Activated naive CD8-positive, alpha-beta T cell treated with anti-CD3 and anti-CD28 coated beads, Interleukin-2, amount 50 U/mL, for 24 hours (primary cell): ENCODE measurements around the gene PNMA8B.
A peak's percentile ranks its signal among the peaks of the same experiment; 100 is the strongest.
"Not testable (repeated sequence)": the region's sequence is repeated elsewhere in the genome, so short reads cannot be mapped to it uniquely, and the experiment has no call there.

Experiments
- ATAC-seq: fragments of 150-1000 bp; cut with Tn5 transposase; one replicate; pipeline ENCODE4 v1.10.0; 2021
- DNase-seq: peaks from one replicate; pipeline ENCODE4 v3.0.0; 2021
- H3K27ac Mint-ChIP-seq: one replicate; pipeline ENCODE4 v1.8.0; 2021; ENCODE audit warnings: mild to moderate bottlenecking, mixed read lengths
- H3K27me3 Mint-ChIP-seq: one replicate; pipeline ENCODE4 v1.8.0; 2021; ENCODE audit warnings: mixed read lengths
- H3K36me3 Mint-ChIP-seq: one replicate; pipeline ENCODE4 v1.8.0; 2021; ENCODE audit warnings: low read depth, mixed read lengths
- H3K4me1 Mint-ChIP-seq: one replicate; pipeline ENCODE4 v1.8.0; 2021; ENCODE audit warnings: mixed read lengths
- H3K4me3 Mint-ChIP-seq: one replicate; pipeline ENCODE4 v1.8.0; 2021; ENCODE audit warnings: mild to moderate bottlenecking, moderate library complexity, mixed read lengths
- H3K9me3 Mint-ChIP-seq: one replicate; pipeline ENCODE4 v1.8.0; 2021; ENCODE audit warnings: mixed read lengths

Gene PNMA8B

DNA sequence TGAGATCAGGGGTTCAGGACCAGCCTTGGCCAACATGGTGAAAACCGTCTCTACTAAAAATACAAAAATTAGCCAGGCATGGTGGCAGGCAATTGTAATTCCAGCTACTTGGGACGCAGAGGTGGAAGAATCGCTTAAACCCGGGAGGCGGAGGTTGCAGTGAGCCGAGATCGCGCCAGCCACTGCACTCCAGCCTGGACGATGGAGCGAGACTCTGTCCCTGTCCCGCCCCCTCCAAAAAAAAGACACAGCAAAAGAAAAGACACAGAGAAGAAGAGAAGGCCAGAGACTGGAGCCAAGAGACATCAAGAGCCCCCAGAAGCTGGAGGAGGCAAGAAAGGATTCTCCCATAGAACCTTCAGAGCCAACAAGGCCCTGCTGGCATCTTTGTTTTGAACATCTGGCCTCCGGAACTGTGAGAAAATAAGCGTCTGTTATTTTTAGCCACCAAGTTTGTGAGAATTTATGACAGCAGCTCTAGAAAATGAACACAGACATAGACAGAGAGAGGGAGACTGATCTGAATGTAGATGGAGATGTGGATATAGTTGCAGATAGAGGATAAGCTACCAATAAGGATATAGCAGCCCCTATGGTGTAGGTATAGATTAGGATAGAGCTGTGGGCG lies 25.7 kb upstream of the PNMA8B start:
- Mint-ChIP-seq H3K9me3 (peaks cover 11% of the 10 kb centered on the region), H3K36me3 (peaks cover 8% of the 10 kb centered on the region), H3K4me1 (peaks cover 39% of the 10 kb centered on the region), H3K27ac (no peak overlapping the region), H3K27me3 (no peaks in the 10 kb centered on the region), H3K4me3 (no peak overlapping the region)
- ATAC-seq, result no peak
- DNase-seq, result no peak

DNA sequence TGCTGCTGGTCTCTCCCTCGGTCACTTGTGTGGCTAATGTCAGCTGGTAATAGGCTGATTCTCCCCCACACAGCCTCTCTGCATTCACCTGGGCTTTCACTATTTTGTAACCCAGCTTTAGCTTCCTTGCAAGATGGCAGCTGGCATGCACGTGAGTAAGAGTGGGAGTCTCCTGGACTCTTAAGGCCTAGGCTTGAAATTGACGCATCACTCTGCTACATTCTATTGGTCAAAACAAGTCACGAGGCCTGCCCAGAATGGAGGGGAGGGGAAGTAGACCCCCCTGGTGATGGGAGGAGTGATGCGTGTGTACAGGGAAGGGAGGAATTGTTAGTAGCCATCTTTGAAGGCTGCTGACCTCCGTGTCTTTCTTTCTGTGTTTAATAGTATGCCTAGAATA lies 24.9 kb upstream of the PNMA8B start:
- H3K4me1 Mint-ChIP-seq, result peaks cover 37% of the 10 kb centered on the region
- H3K9me3 Mint-ChIP-seq, result peaks cover 5% of the 10 kb centered on the region
- no peaks in the 10 kb centered on the region for H3K27me3 Mint-ChIP-seq
- ATAC-seq, result no peak
- H3K4me3 Mint-ChIP-seq, result no peak overlapping the region
- H3K27ac Mint-ChIP-seq, result no peak overlapping the region
- H3K36me3 Mint-ChIP-seq, result peaks cover 8% of the 10 kb centered on the region
- DNase-seq, result no peak

DNA sequence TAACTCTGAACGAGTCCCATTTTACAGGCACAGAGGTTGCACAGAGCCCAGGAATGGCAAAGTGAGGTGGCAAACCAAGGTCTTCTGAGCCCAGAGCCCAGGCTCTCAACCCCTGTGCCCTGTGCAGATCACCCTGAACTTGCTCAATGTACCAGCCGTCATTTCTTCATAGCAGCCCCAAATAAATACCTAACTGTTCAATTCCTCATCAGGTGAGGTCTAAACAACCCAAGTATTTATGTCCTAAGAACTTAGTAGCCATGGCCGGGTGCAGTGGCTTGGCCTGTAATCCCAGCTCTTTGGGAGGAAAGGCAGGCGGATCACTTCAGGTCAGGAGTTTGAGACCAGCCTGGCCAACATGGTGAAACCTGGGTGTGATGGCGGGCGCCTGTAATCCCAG lies 21.8 kb upstream of the PNMA8B start:
- Mint-ChIP-seq H3K4me3 (no peak overlapping the region), H3K36me3 (no peaks in the 10 kb centered on the region), H3K27ac (no peak overlapping the region), H3K27me3 (peaks cover 11% of the 10 kb centered on the region), H3K4me1 (peaks cover 20% of the 10 kb centered on the region), H3K9me3 (no peaks in the 10 kb centered on the region)
- ATAC-seq (no peak), DNase-seq (no peak)

DNA sequence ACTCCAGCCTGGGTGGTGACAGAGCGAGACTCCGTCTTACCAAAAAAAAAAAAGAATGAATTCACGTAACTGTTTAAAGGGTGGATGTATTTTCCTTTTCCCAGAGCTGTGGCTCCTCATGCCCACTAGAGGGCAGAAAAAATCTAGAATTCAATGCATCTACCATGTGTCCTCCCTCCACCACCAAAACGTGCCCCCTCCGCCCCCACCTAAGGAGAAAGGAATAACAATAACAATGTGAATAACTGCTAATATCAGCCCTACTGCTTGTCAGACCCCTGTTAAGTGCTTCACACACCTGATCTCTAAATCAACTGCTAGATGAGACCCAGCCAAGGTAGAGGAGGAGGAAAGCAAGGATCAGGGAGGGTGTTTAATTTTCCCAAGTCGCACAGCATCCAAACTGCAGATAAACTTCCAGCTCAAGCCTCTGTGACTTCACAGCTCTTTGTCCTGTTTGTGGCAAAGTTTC lies 20.2 kb upstream of the PNMA8B start:
- no peak for DNase-seq
- no peak overlapping the region for H3K4me3 Mint-ChIP-seq

DNA sequence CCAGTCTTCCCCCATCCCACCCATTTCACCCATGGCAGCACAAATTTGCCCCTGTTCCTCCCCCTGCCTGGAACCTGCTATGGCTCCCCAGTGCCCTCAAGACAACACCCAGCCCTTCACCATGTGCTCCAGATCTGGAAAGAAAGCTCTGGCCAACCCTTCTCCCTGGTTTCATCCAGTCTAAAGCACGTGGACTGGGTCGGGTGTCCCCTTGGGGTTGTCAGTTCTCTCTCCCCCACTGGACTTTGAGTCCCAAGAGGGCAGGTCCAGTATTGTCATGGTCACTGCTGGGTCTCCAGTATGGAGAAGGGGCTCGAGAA lies 19.6 kb upstream of the PNMA8B start:
- DNase-seq (no peak), ATAC-seq (no peak)
- H3K9me3 Mint-ChIP-seq, result no peaks in the 10 kb centered on the region
- H3K27me3 Mint-ChIP-seq, result peaks cover 14% of the 10 kb centered on the region
- no peak overlapping the region for H3K4me3 Mint-ChIP-seq
- H3K4me1 Mint-ChIP-seq, result peaks cover 10% of the 10 kb centered on the region
- H3K27ac Mint-ChIP-seq, result no peak overlapping the region
- H3K36me3 Mint-ChIP-seq, result no peaks in the 10 kb centered on the region

More for the DNA sequence above, 20.2 kb upstream of the PNMA8B start:
- Mint-ChIP-seq H3K9me3 (no peaks in the 10 kb centered on the region), H3K4me1 (peaks cover 15% of the 10 kb centered on the region), H3K27me3 (peaks cover 14% of the 10 kb centered on the region), H3K36me3 (no peaks in the 10 kb centered on the region), H3K27ac (no peak overlapping the region)
- peak; percentile 66 for ATAC-seq

DNA sequence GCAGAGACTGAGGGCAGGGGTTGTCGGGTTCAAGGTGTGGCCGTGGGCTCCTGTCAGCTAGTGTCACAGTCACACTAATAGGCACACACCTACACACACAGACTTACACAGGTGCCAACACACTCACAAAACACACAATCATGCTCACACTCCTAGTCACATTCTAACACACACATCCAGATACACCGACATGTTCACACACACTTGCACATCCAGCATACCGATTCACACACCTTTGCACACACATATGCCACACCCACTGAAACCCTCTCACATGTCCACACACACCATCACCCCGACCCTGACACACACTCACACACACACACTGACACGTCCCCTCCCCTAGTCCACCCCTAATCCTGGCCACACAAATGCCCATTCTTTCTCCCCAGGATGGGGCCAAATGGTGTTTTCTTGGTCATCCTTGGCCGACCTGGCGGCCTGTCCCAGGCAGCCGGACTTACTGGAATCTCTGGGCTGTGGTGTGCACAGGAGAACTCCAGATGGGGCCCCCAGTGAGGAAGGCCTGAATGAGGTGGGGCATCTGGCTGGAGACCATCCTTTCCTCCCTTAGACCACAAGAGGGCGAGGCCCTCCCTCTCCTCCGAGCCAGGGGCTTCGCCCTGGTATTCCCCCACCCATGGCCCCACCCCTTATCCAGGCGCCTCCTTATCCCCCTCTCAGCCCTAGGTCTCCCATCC lies 19.1 kb upstream of the PNMA8B start:
- Mint-ChIP-seq H3K4me3 (no peak overlapping the region), H3K9me3 (no peaks in the 10 kb centered on the region), H3K27ac (no peak overlapping the region), H3K4me1 (peaks cover 6% of the 10 kb centered on the region), H3K27me3 (peaks cover 14% of the 10 kb centered on the region), H3K36me3 (no peaks in the 10 kb centered on the region)
- ATAC-seq, result no peak
- no peak for DNase-seq

DNA sequence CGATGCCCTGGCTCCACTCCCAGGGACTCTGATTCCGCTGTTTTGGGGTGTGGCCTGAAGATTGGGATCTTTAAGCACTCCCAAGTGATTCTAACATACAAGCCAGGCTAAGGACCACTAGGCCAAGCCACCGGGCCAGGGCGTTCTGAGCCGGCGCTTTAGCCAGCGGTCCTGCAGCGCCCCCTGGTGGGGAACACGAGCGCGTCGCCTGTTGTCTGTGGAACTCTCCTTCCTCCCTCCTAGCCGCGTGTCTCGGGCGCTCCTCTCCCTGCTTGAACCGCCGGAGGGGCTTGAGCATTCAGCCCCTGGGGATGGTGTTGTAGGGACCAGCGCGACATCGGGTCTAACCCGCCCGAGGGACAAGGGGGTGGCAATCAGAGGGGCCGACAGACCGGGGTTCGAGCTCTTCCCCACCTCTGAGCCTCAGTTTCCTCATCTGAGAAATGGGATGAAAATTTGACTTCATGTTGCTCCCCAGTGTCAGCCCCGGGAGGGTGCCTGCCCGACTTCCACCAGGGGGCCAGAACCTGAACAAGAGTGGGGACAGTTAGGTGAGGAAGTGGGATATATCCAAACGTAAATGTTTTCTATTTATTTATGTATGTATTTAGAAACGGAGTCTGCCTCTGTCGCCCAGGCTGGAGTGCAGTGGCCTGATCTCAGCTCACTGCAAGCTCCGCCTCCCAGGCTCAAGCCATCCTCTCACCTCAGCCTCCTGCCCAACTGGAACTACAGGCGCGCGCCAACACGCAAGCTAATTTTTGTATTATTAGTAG lies 18.0 kb upstream of the PNMA8B start:
- peak; percentile 91 for DNase-seq
- H3K9me3 Mint-ChIP-seq, result no peaks in the 10 kb centered on the region
- H3K36me3 Mint-ChIP-seq, result no peaks in the 10 kb centered on the region
- ATAC-seq, result peak; percentile 67
- no peak overlapping the region for H3K4me3 Mint-ChIP-seq
- peaks cover 15% of the 10 kb centered on the region for H3K27me3 Mint-ChIP-seq
- H3K4me1 Mint-ChIP-seq, result peaks cover 4% of the 10 kb centered on the region
- no peak overlapping the region for H3K27ac Mint-ChIP-seq

DNA sequence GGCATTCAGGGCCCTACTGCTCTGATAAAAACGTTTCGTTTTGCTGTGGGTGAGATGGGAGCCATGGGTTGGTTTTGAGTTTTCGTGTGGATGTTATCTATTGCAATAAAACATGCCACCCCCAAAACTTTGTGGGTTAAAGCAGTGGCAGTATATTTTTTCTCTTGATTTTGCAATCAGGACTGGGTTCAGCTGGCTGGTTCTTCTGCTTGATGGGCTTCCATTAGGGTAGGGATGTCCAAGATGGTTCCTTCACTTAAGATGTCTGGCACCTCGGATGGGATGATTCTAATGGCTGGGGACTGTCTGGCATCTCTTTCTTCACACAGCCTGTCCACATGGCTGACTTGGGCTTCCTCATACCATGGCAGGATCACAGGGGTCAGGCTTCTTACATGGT lies 15.6 kb upstream of the PNMA8B start:
- DNase-seq (no peak), ATAC-seq (no peak)
- Mint-ChIP-seq H3K4me1 (peaks cover 4% of the 10 kb centered on the region), H3K9me3 (no peaks in the 10 kb centered on the region), H3K4me3 (no peak overlapping the region), H3K36me3 (no peaks in the 10 kb centered on the region), H3K27me3 (peaks cover 18% of the 10 kb centered on the region), H3K27ac (no peak overlapping the region)

DNA sequence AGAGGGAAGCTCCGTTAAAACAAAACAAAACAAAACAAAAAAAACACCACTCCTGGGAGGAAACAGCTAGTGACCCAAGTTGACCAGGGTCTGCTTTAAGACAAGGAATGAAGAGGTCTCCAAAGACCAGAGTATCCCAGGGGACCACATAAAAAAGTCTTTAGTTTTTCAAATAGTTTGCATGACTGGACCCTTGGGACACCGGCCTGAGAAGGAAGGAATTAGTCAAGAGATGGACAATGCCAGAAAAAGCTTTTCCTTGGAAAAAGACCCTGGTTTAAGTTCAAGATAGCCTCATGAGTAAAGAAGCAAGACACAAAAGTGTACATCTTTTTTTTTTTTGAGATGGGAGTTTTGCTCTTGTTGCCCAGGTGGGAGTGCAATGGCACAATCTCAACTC lies 12.5 kb upstream of the PNMA8B start:
- Mint-ChIP-seq H3K4me1 (no peaks in the 10 kb centered on the region), H3K27me3 (peaks cover 18% of the 10 kb centered on the region), H3K36me3 (no peaks in the 10 kb centered on the region), H3K4me3 (no peak overlapping the region), H3K27ac (no peak overlapping the region), H3K9me3 (no peaks in the 10 kb centered on the region)
- ATAC-seq, result no peak
- no peak for DNase-seq

DNA sequence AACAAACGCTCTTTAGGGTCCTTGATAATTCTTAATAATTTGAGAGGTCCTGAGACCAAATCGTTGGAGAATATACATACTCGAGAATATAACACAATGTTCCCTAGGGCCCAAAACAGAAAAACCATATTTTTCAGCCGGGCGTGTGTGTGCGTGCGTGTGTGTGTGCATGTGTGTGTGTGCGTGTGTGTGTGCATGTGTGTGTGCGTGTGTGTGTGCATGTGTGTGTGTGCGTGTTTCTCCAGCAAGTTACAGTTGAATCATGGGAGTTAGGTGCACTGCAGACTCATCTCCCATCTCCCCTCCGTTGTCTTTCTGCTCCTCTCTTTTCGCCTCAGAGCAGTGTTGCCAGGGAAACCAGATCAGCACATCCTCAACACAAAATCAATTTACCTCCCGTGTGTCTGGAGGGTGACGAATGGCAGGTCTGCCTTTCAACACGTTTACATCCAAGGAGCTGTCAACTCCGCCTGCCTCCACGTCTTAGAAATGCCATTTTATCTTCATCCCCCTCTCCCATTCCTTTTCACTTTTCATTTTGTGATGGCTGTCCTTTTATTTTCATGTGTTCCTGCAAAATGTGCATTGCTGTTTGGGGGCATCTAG lies 8.3 kb upstream of the PNMA8B start:
- no peaks in the 10 kb centered on the region for H3K4me1 Mint-ChIP-seq
- H3K27ac Mint-ChIP-seq, result no peak overlapping the region
- ATAC-seq, result no peak
- H3K27me3 Mint-ChIP-seq, result peaks cover 32% of the 10 kb centered on the region
- H3K36me3 Mint-ChIP-seq, result no peaks in the 10 kb centered on the region
- no peak for DNase-seq
- no peak overlapping the region for H3K4me3 Mint-ChIP-seq
- no peaks in the 10 kb centered on the region for H3K9me3 Mint-ChIP-seq

DNA sequence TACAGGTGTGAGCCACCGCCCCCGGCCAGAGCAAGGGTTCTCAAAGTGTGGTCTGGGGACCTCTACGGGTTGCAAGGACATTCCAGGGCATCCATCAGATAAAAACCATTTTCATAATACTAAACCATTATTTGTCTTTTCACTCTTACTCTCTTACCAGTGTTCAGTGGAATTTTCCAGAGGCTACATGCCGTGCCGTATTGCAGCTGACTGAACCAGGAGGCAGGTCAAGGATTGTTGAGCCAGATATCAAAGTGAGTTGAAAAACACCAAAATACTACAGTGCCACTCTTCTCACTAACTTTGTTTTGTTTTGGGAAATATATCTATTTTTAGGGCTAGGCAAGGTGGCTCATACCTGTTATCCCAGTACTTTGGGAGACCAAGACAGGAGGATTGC lies 7.2 kb upstream of the PNMA8B start:
- Mint-ChIP-seq H3K4me3 (no peak overlapping the region), H3K27me3 (peaks cover 35% of the 10 kb centered on the region), H3K27ac (no peak overlapping the region), H3K4me1 (no peaks in the 10 kb centered on the region), H3K9me3 (no peaks in the 10 kb centered on the region), H3K36me3 (no peaks in the 10 kb centered on the region)
- no peak for DNase-seq
- ATAC-seq, result no peak

DNA sequence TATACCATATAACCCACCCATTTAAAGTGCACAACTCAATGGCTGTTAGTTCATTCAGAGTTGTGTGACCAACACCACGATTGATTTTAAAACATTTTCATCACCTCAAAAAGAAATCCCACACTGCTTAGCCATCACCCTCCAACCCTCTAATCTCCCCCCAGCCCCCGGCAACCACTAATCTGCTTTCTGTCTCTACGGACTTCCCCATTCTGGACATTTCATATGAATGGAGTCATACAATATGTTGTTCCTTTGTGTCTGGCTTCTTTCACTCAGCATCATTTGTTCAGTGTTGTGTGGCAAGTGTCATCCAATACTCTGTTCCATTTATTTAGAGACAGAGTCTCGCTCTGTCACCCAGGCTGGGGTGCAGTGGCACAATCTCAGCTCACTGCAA lies 4.0 kb upstream of the PNMA8B start:
- no peaks in the 10 kb centered on the region for H3K9me3 Mint-ChIP-seq

DNA sequence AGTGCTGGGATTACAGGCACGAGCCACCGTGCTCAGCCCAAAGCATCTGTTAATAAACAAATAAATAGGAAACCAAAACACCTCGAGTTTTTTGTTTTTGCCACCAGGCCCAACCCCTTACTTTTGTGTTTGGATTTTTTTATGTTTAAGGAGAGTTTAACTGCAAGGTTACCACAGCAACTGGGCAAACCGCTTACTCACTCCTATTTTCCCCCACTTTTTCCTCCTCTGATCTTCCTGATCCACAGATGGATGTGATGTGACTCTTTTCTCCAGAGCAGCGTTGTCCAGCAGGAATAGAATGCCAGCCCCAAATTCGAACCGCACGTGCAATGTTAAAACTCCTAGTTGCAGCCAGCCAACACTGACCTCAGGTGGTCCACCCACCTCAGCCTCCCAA lies 2.1 kb upstream of the PNMA8B start:
- no peaks in the 10 kb centered on the region for H3K36me3 Mint-ChIP-seq
- ATAC-seq (no peak), DNase-seq (no peak)
- no peak overlapping the region for H3K4me3 Mint-ChIP-seq
- H3K9me3 Mint-ChIP-seq, result no peaks in the 10 kb centered on the region
- H3K4me1 Mint-ChIP-seq, result peaks cover 11% of the 10 kb centered on the region
- H3K27me3 Mint-ChIP-seq, result peaks cover 48% of the 10 kb centered on the region
- H3K27ac Mint-ChIP-seq, result no peak overlapping the region

More for the DNA sequence above, 4.0 kb upstream of the PNMA8B start:
- Mint-ChIP-seq H3K4me1 (peaks cover 2% of the 10 kb centered on the region), H3K27ac (no peak overlapping the region), H3K27me3 (peaks cover 40% of the 10 kb centered on the region), H3K36me3 (no peaks in the 10 kb centered on the region), H3K4me3 (no peak overlapping the region)
- DNase-seq (no peak), ATAC-seq (no peak)

DNA sequence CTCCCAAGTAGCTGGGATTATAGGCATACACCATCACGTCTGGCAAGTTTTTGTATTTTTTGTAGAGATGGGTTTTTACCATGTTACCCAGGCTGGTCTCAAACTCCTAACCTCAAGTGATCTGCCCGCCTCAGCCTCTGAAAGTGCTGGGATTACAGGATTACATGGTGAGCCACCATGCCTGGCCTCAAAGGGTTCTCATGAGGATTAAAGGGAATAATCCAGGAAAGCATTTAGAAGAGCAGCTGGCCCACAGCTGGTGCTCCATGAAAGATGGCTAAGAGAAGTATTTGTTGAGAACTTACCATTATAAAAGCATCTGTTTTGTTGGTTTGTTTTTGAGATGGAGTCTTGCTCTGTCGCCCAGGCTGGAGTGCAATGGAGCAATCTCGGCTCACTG lies 1.2 kb upstream of the PNMA8B start:
- not testable (repeated sequence) for DNase-seq, H3K36me3 Mint-ChIP-seq, H3K27ac Mint-ChIP-seq, ATAC-seq, H3K9me3 Mint-ChIP-seq, H3K4me3 Mint-ChIP-seq
- peaks cover 13% of the 10 kb centered on the region for H3K4me1 Mint-ChIP-seq
- H3K27me3 Mint-ChIP-seq, result peaks cover 57% of the 10 kb centered on the region

DNA sequence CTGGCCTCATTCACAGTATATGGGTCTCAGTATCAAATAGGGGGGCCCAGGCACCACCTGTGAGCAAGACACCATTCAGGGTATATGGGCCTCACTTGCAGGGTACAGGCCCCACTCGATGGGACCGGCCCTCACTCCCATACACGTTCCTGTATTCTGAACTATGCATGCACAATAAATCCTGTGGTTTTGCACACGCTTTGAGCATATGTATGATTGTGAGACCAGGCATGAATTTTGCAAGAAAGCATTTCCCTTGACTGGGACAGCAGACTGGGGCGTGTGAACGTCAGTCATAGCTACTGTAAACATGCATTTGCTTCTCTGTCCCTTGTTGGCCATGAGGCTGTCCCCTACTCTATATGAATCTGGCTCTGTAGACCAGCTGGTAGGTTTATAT lies 637 bp upstream of the PNMA8B start:
- Mint-ChIP-seq H3K9me3 (no peaks in the 10 kb centered on the region), H3K4me3 (no peak overlapping the region), H3K36me3 (no peaks in the 10 kb centered on the region), H3K4me1 (peaks cover 13% of the 10 kb centered on the region), H3K27me3 (peaks cover 63% of the 10 kb centered on the region), H3K27ac (no peak overlapping the region)
- DNase-seq (no peak), ATAC-seq (no peak)
